ENCODE results near the gene GPR173.

Gene GPR173

DNA sequence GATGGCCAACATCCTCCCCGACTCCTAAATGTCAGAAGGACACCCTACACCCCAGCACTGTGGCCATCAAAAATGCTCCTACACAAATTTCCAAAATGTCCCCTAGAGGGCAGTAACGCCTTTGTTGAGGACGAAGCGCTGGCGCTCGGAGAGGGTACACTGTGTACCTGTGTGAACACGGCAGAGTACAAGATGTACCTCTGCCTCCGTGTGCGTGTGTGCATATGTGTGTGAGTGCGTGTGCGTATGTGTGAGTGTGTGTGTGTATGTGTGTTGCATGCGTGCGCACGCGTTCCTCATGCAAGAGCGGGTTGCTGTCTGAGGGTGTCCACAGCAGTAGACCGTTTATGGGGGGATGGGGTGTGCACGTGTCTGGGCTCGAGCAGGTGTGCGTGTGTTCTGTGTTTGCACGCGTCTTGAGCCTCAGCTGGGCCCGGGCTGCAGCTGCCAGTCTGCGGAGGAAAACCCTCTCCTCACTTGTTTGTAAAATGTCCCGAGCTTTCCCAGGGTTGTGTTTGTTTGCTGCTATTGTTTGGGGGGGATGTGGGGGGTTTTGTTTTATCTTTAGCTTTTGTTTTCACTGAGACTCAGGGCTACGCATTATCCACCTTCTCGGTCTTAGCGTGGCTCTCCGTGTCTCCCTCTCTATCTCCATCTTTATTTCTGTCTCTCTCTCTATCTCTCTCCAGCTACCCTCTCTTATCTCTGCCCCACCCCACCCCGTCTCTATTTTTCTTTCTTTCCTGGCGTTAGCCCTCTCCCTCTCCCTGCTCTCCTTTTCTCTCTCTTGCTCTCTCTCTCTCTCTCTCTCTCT is 23.2 kb downstream of the GPR173 start:
- DNase-seq: no peak

GRCh38 chrX:53072418-53073114 is 24.0 kb downstream of the GPR173 start:
- peak; percentile 1 for DNase-seq

- DNase-seq: no peak
These were observed 24.6 kb downstream of the GPR173 start for GRCh38 chrX:53073115-53073586.

GRCh38 chrX:53075011-53075410 is 26.4 kb downstream of the GPR173 start:
- DNase-seq: no peak

DNA sequence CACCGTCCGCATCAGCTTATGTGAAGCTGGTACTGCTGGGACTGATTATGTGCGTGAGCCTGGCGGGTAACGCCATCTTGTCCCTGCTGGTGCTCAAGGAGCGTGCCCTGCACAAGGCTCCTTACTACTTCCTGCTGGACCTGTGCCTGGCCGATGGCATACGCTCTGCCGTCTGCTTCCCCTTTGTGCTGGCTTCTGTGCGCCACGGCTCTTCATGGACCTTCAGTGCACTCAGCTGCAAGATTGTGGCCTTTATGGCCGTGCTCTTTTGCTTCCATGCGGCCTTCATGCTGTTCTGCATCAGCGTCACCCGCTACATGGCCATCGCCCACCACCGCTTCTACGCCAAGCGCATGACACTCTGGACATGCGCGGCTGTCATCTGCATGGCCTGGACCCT is 28.1 kb downstream of the GPR173 start:
- DNase-seq: no peak

GRCh38 chrX:53077207-53078197 is 28.9 kb downstream of the GPR173 start:
- DNase-seq: no peak

GRCh38 chrX:53078943-53079342 is 30.4 kb downstream of the GPR173 start:
- no peak for DNase-seq

GRCh38 chrX:53080628-53081580 is 32.3 kb downstream of the GPR173 start:
- DNase-seq: no peak

GRCh38 chrX:53081925-53082772 is 33.6 kb downstream of the GPR173 start, which contains the start of gene TSPYL2:
TSPYL2 (plus strand) TSS chrX:53082367; CDS start chrX:53082499, 132 bp downstream.
- DNase-seq: peak; percentile 56

DNA sequence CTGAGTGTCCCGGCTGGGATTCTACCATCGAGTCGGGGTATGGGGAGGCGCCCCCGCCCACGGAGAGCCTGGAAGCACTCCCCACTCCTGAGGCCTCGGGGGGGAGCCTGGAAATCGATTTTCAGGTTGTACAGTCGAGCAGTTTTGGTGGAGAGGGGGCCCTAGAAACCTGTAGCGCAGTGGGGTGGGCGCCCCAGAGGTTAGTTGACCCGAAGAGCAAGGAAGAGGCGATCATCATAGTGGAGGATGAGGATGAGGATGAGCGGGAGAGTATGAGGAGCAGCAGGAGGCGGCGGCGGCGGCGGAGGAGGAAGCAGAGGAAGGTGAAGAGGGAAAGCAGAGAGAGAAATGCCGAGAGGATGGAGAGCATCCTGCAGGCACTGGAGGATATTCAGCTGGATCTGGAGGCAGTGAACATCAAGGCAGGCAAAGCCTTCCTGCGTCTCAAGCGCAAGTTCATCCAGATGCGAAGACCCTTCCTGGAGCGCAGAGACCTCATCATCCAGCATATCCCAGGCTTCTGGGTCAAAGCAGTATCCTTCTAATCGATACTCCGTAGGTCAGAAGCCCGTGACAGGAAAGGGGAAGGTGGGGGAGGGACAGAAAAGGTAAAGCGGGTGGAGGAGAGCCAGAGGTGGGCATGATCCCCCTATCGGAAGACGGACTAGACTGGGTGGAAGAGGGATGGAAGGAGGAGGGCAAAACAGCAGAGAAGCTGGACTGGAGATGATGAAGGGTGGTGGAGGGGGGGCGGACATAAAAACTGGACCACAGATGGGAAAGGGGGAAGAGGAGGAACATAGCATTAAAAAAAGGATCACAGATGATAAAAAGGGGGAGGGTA is 34.4 kb downstream of the GPR173 start:
- no peak for DNase-seq

DNA sequence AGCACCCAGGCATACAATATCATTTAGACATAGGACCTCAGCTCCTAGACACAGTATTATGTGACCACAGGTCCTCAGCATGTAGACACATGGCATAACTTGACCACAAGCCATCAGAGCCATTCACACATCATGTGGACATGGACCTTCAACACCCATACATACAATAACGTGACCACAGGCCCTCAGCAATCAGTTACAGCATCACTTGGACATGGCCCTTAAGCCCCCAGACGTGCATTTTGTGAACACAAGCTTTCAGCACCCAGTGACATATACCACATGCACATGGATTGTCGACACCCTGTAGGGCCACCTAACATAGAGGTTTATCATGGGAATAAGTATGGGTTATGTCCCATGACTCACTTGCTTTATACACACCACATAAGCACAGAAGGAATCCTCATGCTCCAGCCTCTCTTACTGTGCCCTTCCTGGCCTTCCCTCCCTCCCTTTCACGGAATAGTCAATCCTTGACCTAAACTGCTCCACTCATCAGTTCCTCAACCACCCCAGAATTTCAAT is 35.5 kb downstream of the GPR173 start:
- DNase-seq: no peak

DNA sequence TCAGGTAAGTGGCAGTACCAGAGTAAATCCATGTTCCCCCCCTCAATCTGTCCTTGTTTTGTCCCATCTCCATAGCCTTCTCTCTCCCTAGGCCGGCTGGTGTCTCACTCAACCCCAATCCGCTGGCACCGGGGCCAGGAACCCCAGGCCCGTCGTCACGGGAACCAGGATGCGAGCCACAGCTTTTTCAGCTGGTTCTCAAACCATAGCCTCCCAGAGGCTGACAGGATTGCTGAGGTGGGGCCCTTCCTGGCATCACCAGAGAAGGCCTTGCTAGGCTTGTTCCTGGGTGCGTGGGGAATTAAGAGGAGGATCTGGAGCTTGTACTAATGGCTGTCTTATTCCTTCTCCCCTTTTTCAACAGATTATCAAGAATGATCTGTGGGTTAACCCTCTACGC is 36.3 kb downstream of the GPR173 start:
- no peak for DNase-seq

GRCh38 chrX:53085661-53086229 is 37.2 kb downstream of the GPR173 start:
- DNase-seq: no peak

- no peak for DNase-seq
These were observed 37.9 kb downstream of the GPR173 start for GRCh38 chrX:53086464-53086863.

- DNase-seq: no peak
These were observed 38.8 kb downstream of the GPR173 start for GRCh38 chrX:53087388-53087831.

DNA sequence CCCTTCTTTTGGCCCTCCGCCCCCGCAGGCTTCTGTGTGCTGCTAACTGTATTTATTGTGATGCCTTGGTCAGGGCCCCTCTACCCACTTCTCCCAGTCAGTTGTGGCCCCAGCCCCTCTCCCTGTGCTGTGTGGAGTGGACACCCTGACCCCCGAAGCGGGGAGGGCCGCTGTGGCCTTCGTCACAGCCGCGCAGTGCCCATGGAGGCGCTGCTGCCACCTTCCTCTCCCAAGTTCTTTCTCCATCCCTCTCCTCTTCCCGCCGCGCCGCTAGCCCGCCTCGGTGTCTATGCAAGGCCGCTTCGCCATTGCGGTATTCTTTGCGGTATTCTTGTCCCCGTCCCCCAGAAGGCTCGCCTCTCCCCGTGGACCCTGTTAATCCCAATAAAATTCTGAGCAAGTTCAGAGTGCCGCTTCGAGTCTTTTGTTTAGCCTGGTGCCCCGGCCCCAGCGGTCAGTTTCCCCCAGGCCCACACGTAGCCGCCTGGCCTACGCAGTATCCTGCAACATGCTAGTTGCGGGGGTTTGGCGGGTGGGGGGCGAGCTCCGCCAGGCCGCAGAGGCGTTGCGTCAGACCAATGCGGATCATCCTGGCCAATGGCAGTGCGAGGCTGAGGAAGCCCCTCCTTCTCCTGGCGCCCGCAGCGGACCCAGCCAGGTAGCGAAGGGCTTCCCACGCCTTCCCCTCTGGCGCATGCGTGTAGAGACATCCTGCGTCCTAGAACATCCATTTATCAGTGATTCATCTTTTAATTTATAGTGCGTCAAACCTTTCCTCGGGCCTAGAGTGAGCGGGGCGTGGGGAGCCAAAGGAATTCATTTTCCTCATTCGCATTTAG is 39.8 kb downstream of the GPR173 start:
- no peak for DNase-seq

DNA sequence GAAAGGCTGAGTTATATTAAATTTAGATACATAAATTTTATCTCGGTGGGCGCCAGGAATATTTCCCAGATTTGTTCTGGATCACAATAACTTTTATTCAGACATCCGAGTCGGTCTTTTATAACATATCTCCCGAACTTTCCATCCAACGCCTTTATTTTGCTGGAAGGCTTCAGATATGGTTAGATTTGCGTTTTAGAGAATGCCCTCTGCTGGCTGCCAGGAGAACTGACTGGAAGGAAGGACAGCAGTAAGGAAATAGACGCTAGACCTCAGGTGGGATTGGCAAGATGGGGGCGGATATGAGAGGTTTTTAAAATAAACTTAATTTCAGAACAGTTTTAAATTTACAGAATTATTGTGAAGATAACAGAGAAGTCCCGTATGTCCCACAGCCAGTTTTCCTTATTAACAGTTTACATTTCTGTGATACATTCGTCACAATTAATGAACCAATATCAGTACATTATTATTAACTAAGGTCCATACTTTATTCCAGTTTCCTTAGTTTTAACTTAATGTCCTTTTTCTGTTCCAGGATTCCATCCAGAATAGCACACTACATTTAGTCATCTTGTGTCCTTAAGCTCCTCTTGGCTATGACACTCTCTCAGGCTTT is 40.7 kb downstream of the GPR173 start:
- no peak for DNase-seq

DNA sequence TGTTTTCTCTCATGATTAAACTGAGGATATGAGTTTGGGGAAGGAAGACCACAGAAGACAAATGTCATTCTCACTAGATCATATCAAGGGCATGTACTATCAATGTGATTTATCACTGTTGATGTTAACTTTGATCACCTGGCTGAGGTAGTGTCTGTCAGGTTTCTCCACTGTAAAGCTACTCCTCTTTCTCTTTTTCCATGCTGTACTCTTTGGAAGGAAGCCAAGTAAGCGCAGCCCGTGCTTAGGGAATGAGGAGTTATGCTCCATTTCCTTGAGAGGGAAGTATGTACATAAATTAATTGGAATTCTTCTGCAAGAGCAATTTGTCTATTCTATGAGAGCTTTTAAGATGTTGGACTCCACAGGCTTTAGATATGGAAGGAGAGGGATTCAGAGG is 41.3 kb downstream of the GPR173 start:
- no peak for DNase-seq

All from GF-D8 (cell line).